Measurements from ENCODE around the gene NXN.
A peak's percentile ranks its signal among the peaks of the same experiment; 100 is the strongest.

Gene NXN

DNA sequence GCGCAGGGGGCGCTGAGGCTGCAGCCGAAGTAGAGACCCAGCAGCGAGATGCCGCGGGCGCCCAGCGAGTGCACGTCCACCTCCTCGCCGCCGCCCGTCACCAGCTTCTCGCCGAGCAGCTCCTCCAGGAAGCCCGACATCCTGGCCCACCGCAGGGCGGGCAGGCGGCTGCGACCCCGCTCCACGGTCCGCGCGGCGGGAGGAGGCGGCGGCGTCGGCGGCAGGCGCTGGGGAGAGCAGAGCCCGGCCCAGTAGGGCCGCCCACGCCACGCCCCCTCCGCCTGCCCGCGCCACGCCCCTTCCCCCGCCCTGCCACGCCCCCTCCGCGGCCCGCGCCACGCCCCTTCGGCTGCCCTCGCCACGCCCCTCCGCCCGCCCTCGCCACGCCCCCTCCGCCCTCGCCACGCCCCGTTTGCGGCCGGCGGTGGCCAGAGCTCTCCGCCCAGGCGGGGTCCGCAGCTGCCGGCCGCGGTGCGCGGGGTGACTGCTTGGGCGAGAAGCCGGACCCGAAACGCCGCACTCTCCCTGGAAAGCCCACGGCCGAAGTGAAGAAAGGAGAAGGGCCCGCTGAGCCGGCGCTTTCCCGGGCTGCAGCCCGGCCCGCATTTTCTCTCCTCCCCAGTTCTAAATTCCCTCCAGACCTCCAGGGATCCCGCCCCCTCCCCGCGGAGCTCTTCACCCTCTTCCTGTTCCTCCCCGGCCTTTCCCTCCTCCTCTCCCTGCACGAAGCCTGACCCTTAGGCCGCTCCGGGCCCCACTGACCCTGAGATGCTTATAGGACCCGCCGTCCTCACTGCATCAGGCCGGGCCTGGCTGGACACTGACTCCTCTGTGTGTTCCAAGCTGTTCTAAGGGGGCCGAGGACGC, at the start of gene NXN:
NXN (minus strand) TSS at position 238 of the 867 bp plus-strand sequence.
- DNase-seq: peak; percentile 80

DNA sequence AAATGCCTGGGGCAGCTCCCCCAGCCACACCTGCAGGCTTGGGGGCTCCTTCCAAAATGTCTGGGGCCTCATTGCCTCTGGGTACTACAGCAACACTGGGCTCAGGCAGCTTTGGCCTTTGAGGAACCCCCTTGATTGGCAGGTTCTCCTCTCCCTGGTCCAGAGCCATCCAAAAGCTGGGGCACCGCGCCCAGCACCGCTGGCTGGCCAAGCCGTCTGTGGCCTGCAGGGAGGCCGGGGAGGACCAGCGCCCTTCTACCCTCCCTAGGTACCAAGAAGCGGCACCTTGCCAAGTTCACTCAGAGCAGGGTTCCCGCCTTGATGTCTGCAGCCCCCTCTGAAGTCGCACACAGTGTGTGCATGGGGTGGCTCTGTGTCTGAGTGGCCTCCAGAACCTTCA, 47.5 kb upstream of the NXN start:
- DNase-seq: no peak

DNA sequence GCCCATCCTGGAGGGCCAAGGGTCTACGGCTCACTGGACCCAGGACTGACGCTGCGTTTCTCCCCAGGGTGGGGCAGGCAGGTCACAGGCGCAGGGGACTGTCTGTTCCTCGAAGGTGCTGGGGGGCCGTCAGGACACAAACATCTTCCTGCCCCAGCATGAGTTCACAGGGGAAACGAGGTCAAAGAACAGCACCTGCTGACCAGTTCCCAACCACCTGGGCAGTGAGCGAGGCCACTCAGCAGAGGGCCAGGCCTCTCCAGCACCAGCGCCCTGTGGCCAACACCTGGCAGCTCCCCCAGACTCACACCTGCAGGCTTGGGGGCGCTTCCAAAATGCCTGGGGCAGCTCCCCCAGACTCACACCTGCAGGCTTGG, 47.0 kb upstream of the NXN start:
- no peak for DNase-seq

DNA sequence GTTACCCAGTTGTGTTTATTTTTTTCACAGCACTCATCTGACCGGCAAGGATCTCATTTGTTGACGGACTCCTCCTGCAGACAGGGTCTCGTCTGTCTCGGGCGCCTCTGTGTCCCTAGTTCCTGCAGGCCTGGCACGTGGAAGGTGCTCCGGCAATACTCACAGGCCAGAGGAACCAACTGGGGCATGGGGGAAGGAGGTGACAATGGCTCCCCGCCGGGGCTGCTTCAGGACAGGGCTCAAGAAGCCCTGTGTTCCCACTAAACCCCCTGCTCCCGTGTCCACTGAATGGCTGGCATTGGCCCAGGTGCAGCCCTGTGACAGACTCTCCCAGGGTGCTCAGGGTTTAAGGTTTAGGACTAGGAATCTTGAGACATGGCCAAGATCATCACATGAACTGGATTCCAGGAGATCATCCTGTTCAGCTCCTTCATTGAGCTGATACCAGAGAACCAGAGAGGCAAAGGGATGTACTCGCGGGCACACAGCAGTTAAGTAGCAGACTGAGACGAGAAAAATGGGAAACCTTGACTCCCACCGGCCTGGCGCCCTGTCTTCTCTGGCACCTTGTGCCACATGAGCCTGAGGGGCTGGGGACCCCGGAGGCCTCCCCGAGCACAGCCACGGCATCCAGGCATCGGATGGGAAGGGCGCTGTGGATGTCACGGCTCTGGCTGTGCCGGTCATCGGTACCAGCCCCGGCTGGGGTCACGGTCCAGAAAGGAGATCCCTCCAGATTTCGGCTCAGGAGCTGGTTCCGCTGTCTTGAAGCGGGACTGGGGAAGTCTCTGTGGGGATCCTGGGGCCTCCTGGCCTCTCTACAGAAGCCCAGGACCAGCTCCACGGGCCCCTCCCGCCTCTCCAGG, 46.4 kb upstream of the NXN start:
- DNase-seq: no peak

DNA sequence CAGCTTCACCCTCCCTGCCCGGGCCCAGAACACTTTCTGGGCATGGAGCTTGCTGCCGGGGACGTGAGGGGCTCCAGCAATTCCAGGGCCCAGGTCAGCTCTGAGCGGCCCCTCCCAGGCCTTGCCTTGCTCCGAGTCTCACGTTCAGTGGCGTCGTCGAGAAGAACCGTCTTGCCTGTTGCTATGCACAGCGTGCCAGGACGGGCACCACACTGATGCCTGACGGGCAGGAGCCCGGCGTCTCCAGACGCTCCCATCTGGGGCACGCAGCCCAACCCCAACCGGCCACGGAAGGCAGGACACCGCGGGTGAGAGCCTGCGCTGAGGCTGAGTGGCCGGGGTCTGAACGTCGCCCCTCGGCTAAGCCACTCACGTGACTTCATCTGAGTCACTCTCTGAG, 44.5 kb upstream of the NXN start:
- no peak for DNase-seq

DNA sequence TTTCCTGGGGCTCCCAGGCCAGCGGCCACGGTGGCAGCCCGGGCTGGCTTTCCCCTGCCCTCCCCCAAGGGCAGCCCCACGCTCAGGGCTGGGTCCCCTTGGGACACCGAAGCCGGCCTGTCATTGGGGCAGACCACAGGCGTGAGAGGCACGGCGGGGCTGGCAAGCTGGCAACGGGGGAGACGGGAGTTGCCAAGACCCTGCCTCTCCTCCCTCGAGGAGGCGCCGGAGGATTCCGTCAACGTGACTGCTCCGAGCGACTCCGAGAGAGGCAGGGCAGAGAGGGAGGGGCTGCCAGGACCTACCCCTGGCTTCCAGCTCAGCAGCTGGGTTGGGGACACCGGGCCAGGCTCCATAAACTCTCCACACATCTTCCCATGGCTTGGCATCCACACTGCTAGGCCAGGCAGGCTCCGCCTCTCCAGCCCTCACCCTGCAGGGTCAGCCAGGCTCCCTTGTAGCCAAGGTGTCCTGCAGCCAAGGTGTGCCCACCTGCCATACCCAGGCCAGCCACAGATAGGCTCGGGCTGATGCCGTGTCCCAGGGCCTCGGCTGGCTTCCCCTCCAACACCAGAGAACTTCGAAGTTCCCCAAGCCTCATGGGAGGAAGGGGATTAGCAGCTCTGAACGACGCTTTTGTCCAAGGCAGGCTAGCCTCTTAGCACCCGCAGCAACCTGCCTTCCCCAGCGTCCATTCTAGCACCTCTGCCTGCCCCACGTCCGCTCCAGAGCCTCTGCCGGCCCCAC, 42.9 kb upstream of the NXN start:
- DNase-seq: no peak

DNA sequence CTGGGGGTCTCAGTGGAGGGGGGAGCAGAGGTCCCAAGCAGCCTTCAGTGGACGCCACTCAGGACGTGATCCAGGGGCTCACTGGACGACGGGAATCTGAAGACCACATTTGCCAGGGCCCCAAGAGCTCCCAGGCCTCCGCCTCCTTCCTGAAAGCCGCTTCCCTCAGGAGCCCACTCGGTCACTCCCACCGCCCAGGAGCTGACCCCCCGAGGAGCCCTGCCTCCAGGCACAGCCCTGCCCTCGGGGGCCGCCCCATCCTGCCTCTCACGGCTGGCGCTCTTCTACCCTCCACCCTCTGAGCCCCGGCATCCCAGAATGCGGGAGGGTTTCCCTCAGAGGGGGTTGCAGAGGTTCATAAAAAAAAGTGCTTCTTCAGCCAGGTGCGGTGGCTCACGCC, 41.6 kb upstream of the NXN start:
- DNase-seq: no peak

DNA sequence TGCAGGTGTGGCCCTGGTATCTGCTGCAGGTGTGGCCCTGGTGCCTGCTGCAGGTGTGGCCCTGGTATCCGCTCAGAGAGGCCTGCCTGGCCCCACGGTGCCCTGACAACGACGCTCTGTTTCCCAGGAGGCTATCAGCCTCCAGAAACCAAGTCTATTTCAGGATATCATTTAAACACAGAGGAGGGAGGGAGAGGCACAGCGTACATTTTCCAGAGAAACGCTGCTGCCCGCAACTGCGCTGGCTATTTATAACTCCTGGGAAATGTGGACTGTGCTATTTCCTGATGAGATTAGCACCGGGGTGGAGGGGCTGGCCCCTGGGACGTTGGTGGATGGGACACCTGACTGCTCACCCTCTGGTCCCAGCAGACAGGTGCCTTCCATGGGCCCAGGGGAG, 39.9 kb upstream of the NXN start:
- DNase-seq: no peak

DNA sequence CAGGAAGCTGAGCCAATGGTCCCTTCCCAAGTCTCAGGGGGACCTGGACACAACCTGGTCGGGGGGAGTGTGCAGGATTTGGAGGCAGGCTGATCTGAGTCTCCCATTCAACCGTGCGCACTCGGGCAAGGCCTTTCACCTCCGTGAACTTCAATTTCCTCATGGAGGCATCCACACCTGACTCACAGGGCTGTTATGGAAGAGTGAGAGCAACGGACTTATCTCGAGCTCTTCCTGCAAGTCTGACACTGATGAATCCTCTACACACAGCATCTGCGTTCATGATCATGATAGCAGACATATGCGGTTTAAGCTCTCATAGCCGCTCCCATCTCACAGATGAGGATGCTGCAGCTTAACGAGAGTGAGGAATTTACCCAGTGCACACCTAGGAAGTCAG, 39.0 kb upstream of the NXN start:
- no peak for DNase-seq

DNA sequence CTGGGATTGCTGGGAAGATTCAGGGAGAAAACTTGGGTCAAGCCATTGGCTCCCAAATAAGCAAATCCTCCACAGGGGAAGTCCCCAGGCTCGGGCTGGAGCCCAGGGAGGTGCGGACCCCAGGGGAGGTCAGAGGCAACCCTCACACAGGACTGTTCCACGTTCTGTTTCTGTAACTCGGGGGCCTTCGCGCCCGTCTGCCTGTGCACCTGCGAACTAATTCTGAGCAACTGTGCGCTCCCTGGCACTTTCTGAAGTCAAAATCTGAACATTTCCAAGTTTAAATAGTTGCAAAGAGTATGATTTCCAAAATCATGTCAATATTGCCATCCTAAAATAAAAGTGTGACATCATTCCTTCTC, 34.1 kb upstream of the NXN start:
- no peak for DNase-seq

DNA sequence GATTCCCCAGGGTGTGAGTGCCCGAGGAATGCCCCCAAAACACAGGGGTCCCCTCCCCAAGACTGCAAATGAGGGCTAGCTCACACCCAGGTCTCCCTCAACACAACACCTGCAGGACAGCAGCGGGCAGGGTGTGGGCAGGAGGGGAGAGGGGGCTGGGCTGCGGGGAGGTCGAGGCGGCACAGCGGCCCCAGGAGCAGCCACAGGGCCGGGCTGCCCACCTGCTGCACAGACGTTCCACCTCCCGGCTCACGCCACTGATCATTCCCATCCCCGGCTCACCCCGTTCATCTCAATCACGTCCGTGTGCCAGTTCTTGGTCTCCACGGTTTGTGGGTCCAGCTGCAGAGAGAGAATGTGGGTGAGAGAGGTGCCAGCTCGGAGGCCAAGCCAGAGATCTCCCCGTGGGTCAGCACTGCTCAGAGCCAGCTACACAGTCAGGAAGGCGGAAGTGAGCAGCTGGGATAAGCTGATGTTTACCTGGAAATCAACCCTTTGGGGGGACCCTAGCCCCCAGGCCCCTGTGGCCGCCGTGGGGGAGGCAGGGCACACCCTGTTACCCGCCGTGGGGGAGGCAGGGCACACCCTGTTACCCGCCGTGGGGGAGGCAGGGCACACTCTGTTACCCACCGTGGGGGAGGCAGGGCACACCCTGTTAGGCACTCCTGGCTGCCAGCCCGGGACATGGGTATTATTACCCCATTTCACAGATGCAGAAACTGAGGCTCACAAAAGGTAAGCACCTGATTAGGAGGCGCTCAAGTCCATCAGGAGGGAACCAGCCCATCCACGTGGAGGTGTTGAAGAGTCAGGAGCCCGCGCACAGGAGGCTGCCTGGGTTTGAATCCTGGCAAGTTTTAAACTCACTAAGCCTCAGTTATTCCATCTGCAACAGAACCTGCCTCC, 33.5 kb upstream of the NXN start:
- no peak for DNase-seq

DNA sequence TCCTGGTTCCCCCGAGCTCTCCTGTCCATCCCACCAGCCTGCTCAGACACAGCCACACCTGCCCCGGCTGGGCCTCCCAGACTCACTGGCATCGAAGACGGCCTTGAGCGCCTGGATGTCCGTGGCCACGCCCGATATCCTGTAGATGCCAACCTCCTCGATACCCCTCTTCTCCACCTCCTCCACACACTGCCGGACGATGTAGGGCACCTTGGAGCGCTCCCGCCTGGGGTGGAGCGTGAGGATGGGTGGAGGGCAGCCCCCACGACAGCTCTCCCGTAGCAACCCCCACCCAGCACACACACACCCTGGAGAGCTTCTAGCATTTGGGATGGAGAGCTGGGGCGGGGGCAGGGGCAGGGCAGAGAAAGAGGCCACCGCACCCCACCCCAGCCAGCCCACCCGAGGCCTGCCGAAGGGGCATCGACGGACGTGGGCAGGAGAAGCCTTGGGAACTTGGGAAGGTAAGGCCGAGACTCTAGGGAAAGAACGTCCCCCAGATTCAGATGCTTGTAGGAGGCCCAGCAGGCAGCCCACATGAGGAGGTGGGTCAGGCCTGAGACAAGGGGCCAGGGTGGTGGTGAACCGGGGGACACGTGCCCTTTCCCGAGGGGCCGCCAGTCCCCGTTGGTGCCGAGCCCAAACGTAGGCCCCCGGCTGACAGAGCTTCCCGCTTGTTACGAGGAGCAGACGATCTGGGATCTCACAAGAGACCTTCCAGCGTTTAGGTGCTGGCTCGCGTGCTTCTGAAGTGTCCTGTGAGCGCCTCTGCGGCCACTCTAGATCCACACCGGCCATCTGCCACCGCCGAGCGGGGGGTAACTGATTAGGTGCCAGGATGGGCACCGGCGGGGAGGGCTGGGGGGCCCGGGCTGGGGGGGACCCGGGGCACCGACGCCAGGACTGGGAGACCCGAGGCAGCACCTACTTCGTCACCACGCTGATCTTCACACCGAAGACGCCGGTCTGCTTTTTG, 32.5 kb upstream of the NXN start:
- DNase-seq: no peak

DNA sequence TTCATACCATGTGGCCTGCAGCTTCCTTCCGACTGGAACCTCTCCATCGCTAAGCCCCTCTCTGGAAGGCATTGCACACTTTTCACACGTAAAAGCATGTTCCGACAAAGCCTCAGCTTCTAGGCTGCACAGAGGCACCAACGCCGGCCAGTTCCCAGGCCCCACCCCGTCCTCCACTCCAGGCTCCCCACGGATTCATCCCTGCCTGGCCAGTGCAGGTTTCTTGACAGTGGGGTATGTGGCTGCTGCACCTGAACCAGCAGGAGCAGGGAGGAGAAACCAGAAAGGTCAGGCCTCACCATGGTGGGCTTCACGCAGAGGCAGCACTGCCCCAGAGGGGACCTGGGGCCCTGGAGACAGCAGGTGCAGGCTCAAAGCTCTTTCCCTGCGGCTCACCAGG, 31.6 kb upstream of the NXN start:
- no peak for DNase-seq

DNA sequence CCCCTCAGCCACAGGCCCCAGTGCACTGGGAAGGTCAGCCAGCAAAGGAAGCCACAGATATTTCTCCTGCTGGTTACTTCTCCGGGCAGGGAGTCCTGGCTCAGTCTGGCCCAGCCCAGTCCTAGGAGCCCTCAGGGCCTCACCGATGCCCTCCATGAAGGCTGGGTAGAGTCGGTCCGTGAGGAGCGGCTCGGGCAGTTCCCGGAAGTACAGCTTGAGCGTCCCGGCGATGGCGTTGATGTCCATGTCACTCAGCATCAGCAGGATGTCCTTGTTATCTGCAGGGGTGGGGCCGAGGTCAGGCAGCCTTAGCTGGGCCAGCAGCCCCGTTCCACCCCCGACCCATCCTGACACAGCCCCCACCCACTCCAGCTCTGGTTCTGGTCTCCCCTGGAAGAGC, 31.0 kb upstream of the NXN start:
- no peak for DNase-seq

DNA sequence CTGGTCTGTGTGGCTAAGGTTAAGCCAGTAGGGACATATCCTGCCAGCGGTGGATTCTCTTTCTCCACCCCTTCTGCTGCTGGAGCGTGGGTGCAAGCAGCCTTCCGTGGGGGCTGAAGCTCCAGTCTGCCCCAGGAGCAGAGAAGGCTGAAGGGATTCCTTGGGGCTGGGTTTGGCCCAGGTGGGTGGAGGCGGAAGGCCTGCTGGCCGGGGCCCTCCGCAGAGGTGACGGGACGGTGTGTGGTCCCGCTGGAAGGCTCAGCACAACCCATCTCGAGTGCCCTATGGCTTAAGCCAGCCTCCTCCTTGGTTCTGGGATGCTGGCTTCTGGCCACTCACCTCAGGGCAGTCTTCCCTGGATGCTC, 30.5 kb upstream of the NXN start:
- no peak for DNase-seq

DNA sequence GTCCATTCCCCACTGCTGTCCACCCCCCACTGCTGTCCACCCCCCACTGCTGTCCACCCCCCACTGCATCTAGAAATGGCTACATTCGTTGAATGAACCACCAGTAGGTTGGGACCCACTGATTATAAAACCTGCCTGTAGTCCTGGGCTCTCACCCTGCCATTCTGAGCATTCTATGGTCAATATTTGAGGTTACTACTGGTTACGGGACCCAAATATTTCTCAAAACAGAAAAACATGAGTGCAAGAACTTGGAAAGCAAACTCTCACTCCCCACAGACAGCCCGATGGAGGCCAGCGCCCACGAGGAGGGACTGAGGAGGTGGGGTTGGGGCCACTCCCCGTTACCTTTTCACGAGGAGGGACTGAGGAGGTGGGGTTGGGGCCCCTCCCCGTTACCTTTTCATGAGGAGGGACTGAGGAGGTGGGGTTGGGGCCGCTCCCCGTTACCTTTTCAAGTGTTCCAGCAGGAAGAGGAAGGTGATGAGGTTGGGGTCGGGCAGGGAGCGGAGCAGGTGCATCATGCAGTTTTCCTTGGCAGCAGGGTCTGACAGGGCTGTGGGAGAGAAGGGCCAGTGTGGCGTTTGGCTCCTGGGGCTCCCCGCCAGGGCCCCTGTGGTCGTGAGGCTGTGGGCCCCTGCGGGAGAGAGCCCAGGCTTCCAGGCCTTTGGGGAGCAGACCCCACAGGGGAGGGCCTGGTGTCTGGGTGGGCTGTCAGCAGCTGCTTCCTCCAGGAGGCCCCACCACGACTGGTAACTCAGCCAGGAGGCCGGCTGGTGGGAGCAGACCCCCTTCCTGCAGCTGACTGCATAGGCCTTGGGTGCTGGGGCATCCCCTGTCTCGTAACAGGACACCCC, 29.9 kb upstream of the NXN start:
- no peak for DNase-seq

DNA sequence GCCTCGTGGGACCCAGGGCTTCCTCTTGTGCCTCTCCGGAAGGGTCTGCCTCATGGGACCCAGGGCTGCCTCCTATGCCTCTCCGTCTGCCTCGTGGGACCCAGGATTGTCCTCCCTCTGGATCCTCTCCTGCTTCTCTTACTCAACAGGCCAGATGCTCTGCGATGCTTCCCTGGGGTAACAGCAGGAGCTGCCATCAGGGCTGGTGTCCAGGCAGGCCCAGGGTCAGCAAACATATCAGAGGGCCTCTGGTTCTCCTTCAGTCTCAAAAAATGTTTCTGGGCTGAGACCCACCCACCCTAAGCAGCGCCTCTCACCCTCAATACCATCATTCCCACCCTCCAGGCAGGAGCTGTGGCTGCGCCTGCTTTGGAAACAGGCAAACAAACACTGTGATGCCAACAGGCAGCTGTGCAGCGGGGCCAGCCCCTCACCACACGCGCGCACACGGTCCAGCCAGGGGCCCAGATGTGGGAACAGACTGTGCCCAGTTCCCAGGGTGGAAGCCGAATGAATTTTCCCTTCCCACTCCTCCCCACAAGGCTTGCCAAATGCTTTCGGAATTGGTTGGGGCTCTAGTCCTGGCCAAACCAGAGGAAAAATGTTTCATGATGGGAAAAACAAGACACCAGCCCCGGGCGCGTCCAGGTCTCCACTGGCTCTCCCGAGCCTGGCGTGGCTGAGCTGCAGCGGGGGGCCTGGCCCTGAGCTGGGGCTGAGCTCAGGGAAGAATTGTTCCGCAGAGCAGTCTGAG, 28.6 kb upstream of the NXN start:
- DNase-seq: no peak

DNA sequence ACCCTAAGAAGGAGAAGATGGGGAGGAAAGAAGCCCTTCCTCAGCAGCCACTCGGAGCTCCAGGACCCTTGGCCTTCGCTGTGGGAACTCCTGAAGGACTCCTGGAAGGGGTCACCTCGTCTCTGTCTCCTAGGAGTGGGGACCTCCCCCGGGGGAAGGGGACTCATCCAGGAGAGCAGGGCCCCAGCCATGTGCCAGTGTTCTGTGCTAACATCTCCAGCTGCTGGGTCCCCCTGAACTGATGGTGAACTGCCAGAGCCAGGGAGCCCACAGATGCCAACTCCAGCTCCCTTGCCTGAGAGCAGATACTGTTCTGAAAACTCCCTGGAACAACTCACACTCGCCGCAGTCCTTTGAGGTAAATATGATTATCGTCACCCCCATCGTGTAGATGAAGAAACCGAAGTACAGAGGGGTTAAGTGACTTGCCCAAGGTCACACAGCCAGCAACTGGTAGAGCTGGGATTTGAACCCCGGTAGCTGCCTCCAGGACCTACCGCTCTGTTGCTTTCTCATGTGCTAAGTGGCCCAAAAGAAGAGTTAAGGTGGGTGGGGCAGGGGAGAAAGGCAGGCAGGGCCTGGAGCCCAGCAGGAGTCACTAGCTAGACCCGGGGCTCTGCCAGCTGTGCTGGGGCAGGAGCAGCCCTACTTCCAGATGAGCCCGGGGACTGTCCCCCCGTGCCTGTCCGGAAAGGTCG, 27.9 kb upstream of the NXN start:
- no peak for DNase-seq

DNA sequence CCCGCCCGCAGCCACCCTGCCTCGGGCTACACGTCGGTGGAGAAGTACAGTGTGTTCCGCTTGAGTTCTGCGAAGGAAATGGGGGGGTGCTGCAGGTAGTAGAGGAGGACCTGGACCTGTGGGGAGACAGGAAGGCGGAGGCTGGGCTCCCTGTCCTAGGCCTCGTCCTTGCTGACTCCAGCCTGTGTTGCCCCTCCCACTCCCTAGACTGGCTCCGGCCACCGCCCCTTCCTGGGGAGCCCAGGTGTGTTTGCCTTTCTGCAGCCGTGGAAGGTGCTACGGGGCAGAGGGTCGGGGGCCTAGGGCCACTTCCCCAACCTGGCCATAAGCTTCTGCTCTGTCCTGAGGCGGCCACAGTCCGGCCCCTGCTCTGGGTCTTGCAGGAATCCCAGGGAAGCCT, 26.5 kb upstream of the NXN start:
- DNase-seq: no peak

All from CD4-positive, alpha-beta T cell treated with Interferon gamma for 1 hour (primary cell).